Measurements from ENCODE around the gene CASTOR2. TPM values are rescaled to one million over a fixed set of nuclear protein-coding genes. Genes with fewer than 3 reads are reported as not detected.

The CASTOR2 gene
- total RNA-seq, 4 donors from 2014 or later, result 6.6 to 36.8 (median 23.2) TPM

GRCh38 chr7:75033064-75033463, 68.6 kb downstream of the CASTOR2 start:
- no peak for DNase-seq
- TF ChIP-seq POLR2A (IDR thresholded peaks at IDR 0.05), result no peak
- TF ChIP-seq, protein P1, sequence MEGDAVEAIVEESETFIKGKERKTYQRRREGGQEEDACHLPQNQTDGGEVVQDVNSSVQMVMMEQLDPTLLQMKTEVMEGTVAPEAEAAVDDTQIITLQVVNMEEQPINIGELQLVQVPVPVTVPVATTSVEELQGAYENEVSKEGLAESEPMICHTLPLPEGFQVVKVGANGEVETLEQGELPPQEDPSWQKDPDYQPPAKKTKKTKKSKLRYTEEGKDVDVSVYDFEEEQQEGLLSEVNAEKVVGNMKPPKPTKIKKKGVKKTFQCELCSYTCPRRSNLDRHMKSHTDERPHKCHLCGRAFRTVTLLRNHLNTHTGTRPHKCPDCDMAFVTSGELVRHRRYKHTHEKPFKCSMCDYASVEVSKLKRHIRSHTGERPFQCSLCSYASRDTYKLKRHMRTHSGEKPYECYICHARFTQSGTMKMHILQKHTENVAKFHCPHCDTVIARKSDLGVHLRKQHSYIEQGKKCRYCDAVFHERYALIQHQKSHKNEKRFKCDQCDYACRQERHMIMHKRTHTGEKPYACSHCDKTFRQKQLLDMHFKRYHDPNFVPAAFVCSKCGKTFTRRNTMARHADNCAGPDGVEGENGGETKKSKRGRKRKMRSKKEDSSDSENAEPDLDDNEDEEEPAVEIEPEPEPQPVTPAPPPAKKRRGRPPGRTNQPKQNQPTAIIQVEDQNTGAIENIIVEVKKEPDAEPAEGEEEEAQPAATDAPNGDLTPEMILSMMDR (IDR thresholded peaks at IDR 0.05), result no peak
- Histone ChIP-seq H3K27ac (no peak overlapping the region), H3K9me3 (no peaks in the 10 kb centered on the region), H3K4me3 (no peak overlapping the region), H3K36me3 (no peaks in the 10 kb centered on the region), H3K4me1 (no peaks in the 10 kb centered on the region), H3K27me3 (no peaks in the 10 kb centered on the region)

- Histone ChIP-seq H3K36me3 (no peaks in the 10 kb centered on the region), H3K4me1 (no peaks in the 10 kb centered on the region), H3K4me3 (no peak overlapping the region), H3K27me3 (no peaks in the 10 kb centered on the region), H3K27ac (no peak overlapping the region), H3K9me3 (no peaks in the 10 kb centered on the region)
- TF ChIP-seq, protein P1 (IDR thresholded peaks at IDR 0.05), result no peak
- no peak for TF ChIP-seq POLR2A (IDR thresholded peaks at IDR 0.05)
- DNase-seq, result no peak
Measured at GRCh38 chr7:75033826-75034225, 69.3 kb downstream of the CASTOR2 start.

DNA sequence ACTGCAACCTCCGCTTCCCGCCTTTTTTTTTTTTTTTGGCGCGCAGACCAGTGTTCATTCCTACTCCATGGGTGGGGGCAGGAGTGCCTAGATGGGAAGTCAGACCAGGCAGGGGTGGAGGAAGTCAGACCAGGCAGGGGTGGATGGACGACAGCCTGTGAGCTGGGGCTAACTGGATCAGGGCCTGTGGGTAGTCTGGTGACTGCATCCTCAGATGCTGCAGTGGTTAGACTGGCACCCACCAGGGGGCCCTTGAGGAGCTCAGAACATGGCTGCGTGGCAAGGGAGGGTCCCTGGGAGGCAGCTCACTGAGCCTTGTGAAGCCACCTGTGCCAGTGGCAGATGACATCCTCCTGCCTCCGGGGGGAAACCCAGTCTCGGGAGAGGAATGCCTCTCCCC, 74.0 kb downstream of the CASTOR2 start:
- Histone ChIP-seq H3K27ac (no peak overlapping the region), H3K9me3 (no peaks in the 10 kb centered on the region), H3K4me3 (no peak overlapping the region), H3K36me3 (peaks cover 0 to 11% (median 0%) of the 10 kb centered on the region in 3 donors), H3K4me1 (no peaks in the 10 kb centered on the region), H3K27me3 (no peaks in the 10 kb centered on the region)
- no peak for DNase-seq
- TF ChIP-seq, protein P1 (IDR thresholded peaks at IDR 0.05), result no peak
- TF ChIP-seq POLR2A (IDR thresholded peaks at IDR 0.05), result no peak

- H3K27ac ChIP-seq, result no peak overlapping the region
- no peaks in the 10 kb centered on the region for H3K9me3 ChIP-seq
Measured at GRCh38 chr7:75039166-75039565, 74.7 kb downstream of the CASTOR2 start.

GRCh38 chr7:75039709-75040108, 75.2 kb downstream of the CASTOR2 start:
- H3K27ac ChIP-seq, result no peak overlapping the region
- DNase-seq, result no peak
- H3K36me3 ChIP-seq, result peaks cover 0 to 11% (median 0%) of the 10 kb centered on the region in 3 donors
- no peaks in the 10 kb centered on the region for H3K4me1 ChIP-seq
- no peak overlapping the region for H3K4me3 ChIP-seq
- H3K9me3 ChIP-seq, result no peaks in the 10 kb centered on the region
- H3K27me3 ChIP-seq, result no peaks in the 10 kb centered on the region
- TF ChIP-seq, protein P1 (IDR thresholded peaks at IDR 0.05), result no peak
- TF ChIP-seq POLR2A (IDR thresholded peaks at IDR 0.05), result no peak

More at GRCh38 chr7:75039166-75039565, 74.7 kb downstream of the CASTOR2 start:
- Histone ChIP-seq H3K36me3 (peaks cover 0 to 11% (median 0%) of the 10 kb centered on the region in 3 donors), H3K27me3 (no peaks in the 10 kb centered on the region), H3K4me1 (no peaks in the 10 kb centered on the region), H3K4me3 (no peak overlapping the region)
- TF ChIP-seq, protein P1 (IDR thresholded peaks at IDR 0.05), result no peak
- TF ChIP-seq POLR2A (IDR thresholded peaks at IDR 0.05), result no peak
- DNase-seq, result no peak

DNA sequence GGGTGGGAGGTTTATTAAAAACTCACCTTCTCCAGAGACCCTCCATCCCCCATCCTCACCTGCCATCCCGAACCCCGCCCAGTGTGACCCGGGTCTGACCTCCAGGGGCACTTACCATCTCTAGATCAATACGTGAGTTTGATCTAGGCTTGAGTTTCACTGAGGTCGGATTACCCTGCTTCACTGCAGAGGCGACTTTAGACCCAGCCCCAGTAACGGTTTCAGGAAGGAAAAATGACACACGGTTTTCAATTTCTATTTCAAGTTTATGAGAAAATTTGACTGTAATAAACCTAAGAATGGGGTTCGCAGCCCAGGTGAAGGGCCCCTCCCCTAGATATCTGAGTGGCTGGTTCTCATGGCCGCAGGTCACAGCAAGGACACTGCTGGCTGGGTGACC, 76.0 kb downstream of the CASTOR2 start:
- Histone ChIP-seq H3K4me3 (no peak overlapping the region), H3K27me3 (no peaks in the 10 kb centered on the region), H3K27ac (no peak overlapping the region), H3K36me3 (peaks cover 0 to 19% (median 0%) of the 10 kb centered on the region in 3 donors), H3K4me1 (no peaks in the 10 kb centered on the region), H3K9me3 (no peaks in the 10 kb centered on the region)
- DNase-seq, result no peak
- TF ChIP-seq, protein P1 (IDR thresholded peaks at IDR 0.05), result no peak
- no peak for TF ChIP-seq POLR2A (IDR thresholded peaks at IDR 0.05)
